GM19238 (cell line): ENCODE data around the gene EFTUD2.

Experiments used
- DNase-seq: peaks from one replicate; pipeline ENCODE4 v3.0.0; 2011; ENCODE audit warnings: low spot score; ENCODE audit not compliant: insufficient read length

EFTUD2 gene

GRCh38 chr17:44910231-44911106 is 11.2 kb upstream of the EFTUD2 start:
- DNase-seq: no peak

GRCh38 chr17:44909681-44910144 is 10.5 kb upstream of the EFTUD2 start:
- DNase-seq: no peak

GRCh38 chr17:44908761-44909326 is 9.6 kb upstream of the EFTUD2 start:
- no peak for DNase-seq

- DNase-seq: no peak
Observed at GRCh38 chr17:44907729-44908470, 8.7 kb upstream of the EFTUD2 start.

- no peak for DNase-seq
Observed at GRCh38 chr17:44906763-44907728, 7.8 kb upstream of the EFTUD2 start.

GRCh38 chr17:44906010-44906646 is 6.9 kb upstream of the EFTUD2 start:
- no peak for DNase-seq

- DNase-seq: no peak
Observed at GRCh38 chr17:44905006-44906000, 6.1 kb upstream of the EFTUD2 start.

- DNase-seq: no peak
Observed at GRCh38 chr17:44904001-44904984, 5.0 kb upstream of the EFTUD2 start.

GRCh38 chr17:44903012-44903685 is 3.9 kb upstream of the EFTUD2 start:
- DNase-seq: no peak

GRCh38 chr17:44902135-44902760 is 3.0 kb upstream of the EFTUD2 start:
- DNase-seq: no peak

GRCh38 chr17:44901411-44901921 is 2.2 kb upstream of the EFTUD2 start:
- no peak for DNase-seq

GRCh38 chr17:44900894-44901293 is 1.6 kb upstream of the EFTUD2 start:
- DNase-seq: no peak

GRCh38 chr17:44898768-44899073 is 524 bp downstream of the EFTUD2 start:
- no peak for DNase-seq

GRCh38 chr17:44894642-44895041 is 4.6 kb downstream of the EFTUD2 start:
- DNase-seq: no peak

- DNase-seq: no peak
Observed at GRCh38 chr17:44892250-44892649, 7.0 kb downstream of the EFTUD2 start.

- no peak for DNase-seq
Observed at GRCh38 chr17:44889003-44889402, 10.2 kb downstream of the EFTUD2 start.
